ENCODE measurements around the gene RARRES2. TPM values are rescaled to one million over a fixed set of nuclear protein-coding genes. Genes with fewer than 3 reads are reported as not detected.
"Not testable (repeated sequence)": the region's sequence is repeated elsewhere in the genome, so short reads cannot be mapped to it uniquely, and the experiment has no call there.

The RARRES2 gene
- total RNA-seq, 1 donor from 2014 or later: 144 TPM

DNA sequence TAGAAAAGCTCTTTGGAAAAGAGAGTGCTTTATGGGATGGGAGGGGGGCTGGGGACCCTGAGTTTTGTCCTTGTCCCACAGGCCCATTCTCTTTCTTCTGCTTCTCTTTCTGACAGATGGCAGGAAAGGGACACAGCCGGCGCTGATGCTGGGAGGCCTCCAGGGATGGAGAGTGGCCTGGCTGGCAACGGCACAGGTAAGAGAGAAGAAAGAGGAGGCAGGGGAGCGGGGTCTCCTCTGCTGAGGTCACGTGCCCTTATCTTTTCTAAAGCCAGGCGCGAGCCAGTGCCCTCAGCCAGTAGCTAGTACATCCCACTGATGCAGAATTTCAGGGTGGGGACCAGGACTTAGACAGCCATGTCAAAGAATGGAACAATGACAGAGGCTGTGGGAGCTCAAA is 46.9 kb upstream of the RARRES2 start:
- Histone ChIP-seq H3K4me1 (peaks cover 0 to 2% of the 10 kb centered on the region in 2 donors), H3K9me3 (no peaks in the 10 kb centered on the region), H3K36me3 (no peaks in the 10 kb centered on the region), H3K4me3 (no peak overlapping the region), H3K27me3 (no peaks in the 10 kb centered on the region), H3K27ac (no peak overlapping the region)
- DNase-seq (ENCODE audit: low spot score in 2 of 2): no peak
- intact Hi-C loops (cut with DNase I): loop anchor here (1.0 kb wide), 1 partner anchor 32 kb away; no protein-coding TSS in a partner anchor
- TF ChIP-seq, protein P1, sequence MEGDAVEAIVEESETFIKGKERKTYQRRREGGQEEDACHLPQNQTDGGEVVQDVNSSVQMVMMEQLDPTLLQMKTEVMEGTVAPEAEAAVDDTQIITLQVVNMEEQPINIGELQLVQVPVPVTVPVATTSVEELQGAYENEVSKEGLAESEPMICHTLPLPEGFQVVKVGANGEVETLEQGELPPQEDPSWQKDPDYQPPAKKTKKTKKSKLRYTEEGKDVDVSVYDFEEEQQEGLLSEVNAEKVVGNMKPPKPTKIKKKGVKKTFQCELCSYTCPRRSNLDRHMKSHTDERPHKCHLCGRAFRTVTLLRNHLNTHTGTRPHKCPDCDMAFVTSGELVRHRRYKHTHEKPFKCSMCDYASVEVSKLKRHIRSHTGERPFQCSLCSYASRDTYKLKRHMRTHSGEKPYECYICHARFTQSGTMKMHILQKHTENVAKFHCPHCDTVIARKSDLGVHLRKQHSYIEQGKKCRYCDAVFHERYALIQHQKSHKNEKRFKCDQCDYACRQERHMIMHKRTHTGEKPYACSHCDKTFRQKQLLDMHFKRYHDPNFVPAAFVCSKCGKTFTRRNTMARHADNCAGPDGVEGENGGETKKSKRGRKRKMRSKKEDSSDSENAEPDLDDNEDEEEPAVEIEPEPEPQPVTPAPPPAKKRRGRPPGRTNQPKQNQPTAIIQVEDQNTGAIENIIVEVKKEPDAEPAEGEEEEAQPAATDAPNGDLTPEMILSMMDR (IDR thresholded peaks at IDR 0.05): no peak

DNA sequence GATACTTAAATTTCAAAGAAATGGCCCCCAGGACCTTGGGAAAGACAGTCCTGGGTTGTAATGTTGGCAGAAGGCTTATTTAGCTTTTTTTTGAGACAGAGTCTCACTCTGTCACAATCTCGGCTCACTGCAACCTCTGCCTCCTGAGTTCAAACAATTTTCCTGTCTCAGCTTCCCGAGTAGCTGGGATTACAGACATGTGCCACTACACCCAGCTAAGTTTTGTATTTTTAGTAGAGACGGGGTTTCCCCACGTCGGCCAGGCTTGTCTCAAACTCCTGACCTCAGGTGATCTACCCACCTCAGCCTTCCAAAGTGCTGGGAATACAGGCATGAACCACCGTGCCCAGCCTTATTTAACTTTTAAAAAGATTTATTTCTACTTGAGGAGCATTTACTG is 44.5 kb upstream of the RARRES2 start:
- H3K9me3 ChIP-seq; intact Hi-C loops (cut with DNase I); H3K27me3 ChIP-seq; H3K4me1 ChIP-seq; DNase-seq (ENCODE audit: low spot score in 2 of 2); H3K4me3 ChIP-seq; H3K36me3 ChIP-seq; H3K27ac ChIP-seq: not testable (repeated sequence)

DNA sequence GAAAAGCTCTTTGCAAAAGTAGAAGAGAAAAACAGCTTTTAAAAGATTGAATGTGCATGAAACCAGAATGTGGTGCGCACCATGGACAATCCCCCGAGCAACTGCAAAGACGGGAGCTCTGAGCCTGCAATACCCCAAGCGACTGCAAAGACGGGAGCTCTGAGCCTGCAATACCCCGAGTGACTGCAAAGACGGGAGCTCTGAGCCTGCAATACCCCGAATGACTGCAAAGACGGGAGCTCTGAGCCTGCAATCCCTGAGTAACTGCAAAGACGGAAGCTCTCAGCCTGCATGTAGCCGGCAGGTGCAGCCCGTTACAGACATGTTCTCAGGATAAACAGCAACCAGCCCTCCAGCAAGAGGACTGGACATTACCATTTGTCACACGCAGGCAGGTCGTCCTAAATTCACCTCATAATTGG is 43.9 kb upstream of the RARRES2 start:
- no peak overlapping the region for H3K27ac ChIP-seq
- no peaks in the 10 kb centered on the region for H3K36me3 ChIP-seq
- no peaks in the 10 kb centered on the region for H3K27me3 ChIP-seq
- TF ChIP-seq, protein P1 (IDR thresholded peaks at IDR 0.05): no peak
- H3K4me1 ChIP-seq: peaks cover 0 to 4% of the 10 kb centered on the region in 2 donors
- DNase-seq (ENCODE audit: low spot score in 2 of 2): no peak
- H3K9me3 ChIP-seq: no peaks in the 10 kb centered on the region
- H3K4me3 ChIP-seq: no peak overlapping the region
- intact Hi-C loops (cut with DNase I): no loop called here

DNA sequence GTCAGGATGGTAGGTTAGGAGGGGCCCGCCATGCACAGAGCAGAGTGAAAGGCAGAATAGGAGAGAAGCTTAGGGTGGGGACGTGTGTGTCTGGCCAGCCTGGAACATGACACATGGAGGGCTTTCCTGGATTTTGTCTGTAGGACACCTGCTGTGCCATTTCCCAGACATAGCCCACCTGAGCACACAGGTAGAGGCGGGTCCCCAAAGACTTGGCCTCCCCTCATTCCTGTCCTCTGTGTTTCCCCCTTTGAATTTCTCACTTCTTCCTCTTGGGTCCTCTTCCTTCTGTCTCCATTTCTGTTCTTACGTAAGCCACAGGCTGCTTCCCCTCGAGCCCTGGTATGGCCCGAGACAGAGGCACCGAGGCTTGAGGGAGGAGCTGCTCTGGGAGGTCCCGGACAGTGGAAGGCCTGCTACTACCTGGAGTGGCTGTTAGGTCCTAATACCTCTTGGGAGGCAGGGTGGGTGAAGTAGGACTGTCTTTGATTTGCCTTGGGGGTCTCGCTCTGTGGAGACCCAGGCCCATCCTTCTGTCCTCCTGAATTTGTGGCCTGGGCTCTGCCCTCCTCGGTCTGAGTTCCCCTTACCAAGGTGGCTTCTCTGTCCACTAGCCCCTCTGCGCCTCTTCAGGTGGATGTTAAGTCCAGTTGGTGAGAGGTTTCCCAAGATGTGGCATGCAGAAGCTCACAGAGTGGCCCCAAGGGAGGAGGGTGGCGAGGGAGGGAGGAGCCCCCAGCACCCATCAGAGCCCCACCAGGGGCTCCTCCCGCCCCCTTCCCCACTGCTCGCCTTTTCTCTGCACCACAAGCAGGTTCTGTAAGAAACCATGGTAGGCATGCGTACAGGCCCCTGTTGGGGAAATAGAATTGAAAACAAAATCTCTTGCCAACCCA is 43.2 kb upstream of the RARRES2 start:
- TF ChIP-seq, protein P1 (IDR thresholded peaks at IDR 0.05): no peak
- Histone ChIP-seq H3K4me3 (no peak overlapping the region), H3K27ac (no peak overlapping the region), H3K4me1 (peaks cover 0 to 9% of the 10 kb centered on the region in 2 donors), H3K36me3 (no peaks in the 10 kb centered on the region), H3K27me3 (no peaks in the 10 kb centered on the region), H3K9me3 (no peaks in the 10 kb centered on the region)
- DNase-seq (ENCODE audit: low spot score in 2 of 2): no peak
- intact Hi-C loops (cut with DNase I): no loop called here

DNA sequence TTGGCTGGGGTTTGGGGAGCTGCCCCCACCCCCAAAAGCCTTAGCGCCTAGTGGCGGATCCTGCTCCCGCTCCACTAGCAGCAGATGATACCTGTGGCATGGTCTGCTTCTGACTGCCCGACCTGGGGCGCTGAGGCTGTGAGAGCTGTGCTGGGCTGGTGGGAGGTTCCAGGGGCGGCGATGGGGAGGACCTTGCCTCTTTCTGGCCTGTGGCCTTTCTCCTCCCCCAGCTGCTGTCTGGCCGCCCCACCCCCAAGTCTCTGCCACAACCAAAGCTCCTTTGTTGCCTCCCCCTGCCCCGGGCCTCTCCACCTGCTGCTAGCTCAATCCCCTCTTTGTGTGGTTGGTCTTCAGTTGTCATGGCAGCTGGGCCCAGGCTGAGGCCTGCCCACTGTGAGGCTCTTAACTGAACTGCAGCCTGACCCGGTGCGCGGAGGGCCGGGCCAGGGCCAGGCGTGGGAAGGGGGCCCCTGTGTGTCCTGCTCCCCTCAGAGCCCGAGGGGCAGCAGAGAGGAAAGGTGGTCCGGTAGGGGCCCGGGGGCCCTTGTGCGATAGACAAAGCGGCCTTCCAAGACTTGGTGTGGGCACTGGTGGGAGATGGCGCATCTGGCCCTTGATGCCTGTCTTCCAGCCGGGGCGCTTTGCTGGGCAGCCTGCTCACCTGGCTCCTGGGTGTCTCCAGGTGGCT is 42.4 kb upstream of the RARRES2 start:
- Histone ChIP-seq H3K9me3 (no peaks in the 10 kb centered on the region), H3K4me3 (no peak overlapping the region), H3K4me1 (peaks cover 0 to 9% of the 10 kb centered on the region in 2 donors), H3K27me3 (no peaks in the 10 kb centered on the region), H3K27ac (no peak overlapping the region), H3K36me3 (no peaks in the 10 kb centered on the region)
- intact Hi-C loops (cut with DNase I): no loop called here
- TF ChIP-seq, protein P1 (IDR thresholded peaks at IDR 0.05): no peak
- DNase-seq (ENCODE audit: low spot score in 2 of 2): no peak

DNA sequence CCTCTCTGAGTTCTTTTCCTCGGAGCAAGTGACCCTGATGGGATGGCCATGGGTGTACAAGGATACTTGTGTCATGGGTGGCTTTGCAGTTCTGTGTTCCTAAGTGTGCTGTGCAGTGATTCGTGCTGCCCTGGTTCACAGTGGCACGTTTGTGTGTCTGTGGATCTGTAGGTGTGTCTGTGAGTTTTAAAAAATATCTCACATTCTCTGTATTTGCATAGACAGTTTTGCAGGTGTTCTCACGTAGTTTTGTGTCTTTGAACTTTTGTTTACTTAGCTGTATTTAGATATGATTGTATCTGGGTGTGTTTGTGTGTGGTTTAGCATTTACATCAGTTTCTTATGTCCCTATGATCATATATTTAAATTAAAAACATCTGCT is 41.4 kb upstream of the RARRES2 start:
- DNase-seq (ENCODE audit: low spot score in 2 of 2): no peak
- no peaks in the 10 kb centered on the region for H3K36me3 ChIP-seq
- intact Hi-C loops (cut with DNase I): no loop called here
- H3K9me3 ChIP-seq: no peaks in the 10 kb centered on the region
- TF ChIP-seq, protein P1 (IDR thresholded peaks at IDR 0.05): no peak
- no peaks in the 10 kb centered on the region for H3K27me3 ChIP-seq
- no peak overlapping the region for H3K27ac ChIP-seq
- peaks cover 0 to 6% of the 10 kb centered on the region in 2 donors for H3K4me1 ChIP-seq
- no peak overlapping the region for H3K4me3 ChIP-seq

Measured in ascending aorta (tissue), 2 donors.